ENCODE results near the gene HRH1.

The HRH1 gene

DNA sequence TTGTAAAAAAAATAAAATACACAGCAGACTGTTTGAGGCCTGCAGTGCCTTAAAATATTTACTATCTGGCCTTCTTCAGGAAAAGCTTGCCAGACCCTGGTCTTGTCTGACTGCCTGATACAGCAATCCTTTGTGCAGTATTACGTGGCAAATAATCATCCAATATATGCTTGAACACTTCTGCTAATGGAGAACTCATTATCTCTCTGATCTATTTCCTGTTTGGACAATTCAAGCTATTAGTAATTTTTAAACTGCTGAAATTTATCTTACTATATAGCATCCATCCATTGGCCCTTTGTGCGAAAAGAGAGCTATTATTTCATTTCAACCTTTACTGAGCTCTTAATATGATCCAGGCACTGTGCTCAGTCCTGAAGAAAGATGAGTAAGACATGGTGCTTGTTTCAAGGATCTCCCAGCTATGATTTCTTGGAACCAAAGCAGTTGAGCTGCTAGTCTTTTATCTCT, 133.8 kb downstream of the HRH1 start:
- H3K4me3 ChIP-seq, result no peak overlapping the region
- in situ Hi-C loops (cut with MboI; ENCODE audit: low sequenced_read_pairs), result no loop called here
- no peaks in the 10 kb centered on the region for H3K9me3 ChIP-seq
- H3K27me3 ChIP-seq (ENCODE audit: low read depth), result no peaks in the 10 kb centered on the region
- DNase-seq (ENCODE audit: low spot score in 2 of 2), result no peak
- peaks cover 2% of the 10 kb centered on the region; the same call in 1 of the 2 replicates for H3K4me1 ChIP-seq
- no peaks in the 10 kb centered on the region; the same call in none of the 2 replicates for H3K36me3 ChIP-seq (replicated peaks)

DNA sequence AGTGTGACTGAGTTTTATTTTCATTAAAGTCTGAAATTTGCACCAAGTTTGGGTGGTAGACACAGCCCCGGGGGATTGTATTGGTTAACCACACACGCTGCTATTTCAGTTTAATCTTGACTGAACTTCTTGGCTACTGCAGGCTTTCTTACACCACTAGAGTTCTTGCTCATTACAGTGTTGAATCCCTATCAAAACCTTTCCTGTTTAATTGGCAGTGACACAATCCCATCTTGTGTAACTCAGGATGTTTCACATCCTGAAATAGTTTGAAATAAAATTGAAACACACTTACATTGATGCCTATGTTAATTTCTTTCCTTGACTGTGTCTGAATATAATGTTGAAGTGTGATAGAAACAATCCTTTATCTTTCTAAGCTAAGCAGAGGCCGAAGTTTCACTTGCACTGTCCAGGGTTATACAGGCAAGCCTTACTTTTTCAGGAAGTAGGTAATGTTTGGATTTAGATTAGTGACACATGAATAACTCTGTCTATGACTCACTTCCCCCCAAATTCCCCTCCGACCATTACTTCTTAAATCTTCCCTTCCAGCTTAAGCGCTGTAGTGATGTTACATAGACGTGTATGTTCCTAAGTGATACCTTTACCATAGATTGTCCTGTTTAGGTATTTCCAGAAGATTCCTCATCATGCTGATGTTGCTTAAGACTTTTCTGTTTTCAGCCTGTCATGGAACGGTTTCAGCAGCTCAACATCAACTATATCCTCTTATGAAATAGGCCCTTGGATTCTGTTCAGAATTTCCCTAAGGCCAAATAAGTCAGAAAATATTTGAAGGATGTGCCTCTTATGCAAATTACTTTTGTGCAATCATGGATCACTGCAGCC, 134.7 kb downstream of the HRH1 start:
- no peak overlapping the region for H3K4me3 ChIP-seq
- no peaks in the 10 kb centered on the region for H3K9me3 ChIP-seq
- in situ Hi-C loops (cut with MboI; ENCODE audit: low sequenced_read_pairs), result no loop called here
- H3K4me1 ChIP-seq, result peaks cover 2% of the 10 kb centered on the region; the same call in 1 of the 2 replicates
- no peaks in the 10 kb centered on the region for H3K27me3 ChIP-seq (ENCODE audit: low read depth)
- no peak for DNase-seq (ENCODE audit: low spot score in 2 of 2)
- H3K36me3 ChIP-seq (replicated peaks), result no peaks in the 10 kb centered on the region; the same call in none of the 2 replicates

DNA sequence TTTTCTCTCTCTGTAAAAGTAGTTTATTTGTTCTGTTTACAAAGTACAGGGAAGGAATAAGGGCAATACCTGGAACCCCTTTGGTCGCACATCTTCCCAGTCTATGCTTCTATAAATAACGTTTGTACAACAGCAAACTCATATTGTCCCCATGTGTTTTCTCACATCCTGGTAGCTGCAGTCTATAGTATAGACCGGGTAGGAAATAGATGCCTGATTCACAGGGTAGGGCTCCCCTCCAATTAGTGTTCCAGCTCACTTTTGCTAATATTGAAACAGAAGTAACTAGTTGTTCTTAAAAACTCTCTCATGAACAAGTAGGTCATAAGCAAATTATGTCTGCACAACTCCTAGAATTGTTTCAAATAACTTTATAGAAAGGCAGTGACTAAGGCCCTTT, 135.6 kb downstream of the HRH1 start:
- Histone ChIP-seq H3K27me3 (ENCODE audit: low read depth) (no peaks in the 10 kb centered on the region), H3K9me3 (no peaks in the 10 kb centered on the region), H3K36me3 (replicated peaks) (no peaks in the 10 kb centered on the region; the same call in none of the 2 replicates), H3K4me3 (no peak overlapping the region), H3K4me1 (peaks cover 2% of the 10 kb centered on the region; the same call in 1 of the 2 replicates)
- in situ Hi-C loops (cut with MboI; ENCODE audit: low sequenced_read_pairs), result no loop called here
- no peak for DNase-seq (ENCODE audit: low spot score in 2 of 2)

DNA sequence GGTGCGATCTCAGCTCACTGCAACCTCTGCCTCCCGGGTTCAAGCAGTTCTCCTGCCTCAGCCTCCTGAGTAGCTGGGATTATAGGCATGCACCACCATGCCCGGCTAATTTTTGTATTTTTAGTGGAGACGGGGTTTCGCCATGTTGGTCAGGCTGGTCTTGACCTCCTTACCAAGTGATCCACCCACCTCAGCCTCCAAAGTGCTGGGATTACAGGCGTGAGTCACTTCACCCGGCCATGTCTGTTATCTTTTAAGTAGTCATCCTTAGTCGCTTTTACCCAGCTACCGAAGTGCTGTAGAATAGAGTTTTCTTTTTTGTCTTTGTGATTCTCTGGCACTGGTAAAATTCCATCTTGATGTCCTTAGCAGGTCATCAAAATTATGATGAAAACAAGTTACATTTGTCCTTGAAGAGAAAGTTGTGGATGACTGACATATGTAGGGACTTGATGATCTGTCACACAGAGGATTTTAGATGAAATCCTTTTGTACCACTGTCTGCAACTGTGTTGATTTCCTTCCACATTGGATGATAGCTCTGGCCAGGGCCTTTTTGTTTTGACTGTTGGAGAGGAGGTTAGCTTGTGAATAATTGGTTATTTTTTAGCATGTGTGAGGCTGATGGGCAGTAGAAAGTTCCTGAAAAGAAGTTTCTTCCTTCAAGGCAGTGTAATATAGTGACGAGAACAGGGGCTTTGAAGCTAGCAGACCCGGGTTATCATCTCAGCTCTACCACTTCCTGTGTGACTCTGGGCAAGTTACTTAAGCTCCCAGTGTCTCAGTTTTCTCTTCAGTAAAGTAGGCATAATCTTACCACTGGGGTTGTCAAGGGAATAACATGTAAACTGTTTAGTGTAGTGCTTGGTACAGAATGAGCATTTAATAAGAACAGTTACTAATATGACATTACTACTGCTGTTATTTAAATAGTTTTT, 136.7 kb downstream of the HRH1 start:
- Histone ChIP-seq H3K9me3 (no peaks in the 10 kb centered on the region), H3K27me3 (ENCODE audit: low read depth) (no peaks in the 10 kb centered on the region), H3K36me3 (replicated peaks) (no peaks in the 10 kb centered on the region; the same call in none of the 2 replicates), H3K4me3 (no peak overlapping the region), H3K4me1 (peaks cover 2% of the 10 kb centered on the region; the same call in 1 of the 2 replicates)
- DNase-seq (ENCODE audit: low spot score in 2 of 2), result no peak
- in situ Hi-C loops (cut with MboI; ENCODE audit: low sequenced_read_pairs), result no loop called here

DNA sequence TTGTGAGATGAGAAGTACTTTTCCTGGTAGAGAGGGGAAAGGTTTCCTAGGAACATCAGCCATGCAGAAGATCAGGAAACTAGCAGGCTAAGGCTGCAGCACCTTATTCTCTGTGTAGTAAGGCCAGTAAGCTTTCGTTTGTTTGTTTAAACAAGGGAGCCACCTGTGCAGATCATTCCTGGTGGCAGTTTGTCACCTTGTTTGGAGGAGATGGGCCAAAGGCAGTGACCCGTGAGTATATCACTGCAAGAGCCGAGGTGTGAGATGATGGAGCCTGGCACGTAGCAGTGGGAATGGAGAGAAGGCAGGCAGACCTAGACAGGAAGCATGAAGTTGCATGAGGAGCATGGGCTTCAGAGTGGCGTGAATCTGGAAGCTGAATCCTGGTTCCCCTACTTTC, 137.5 kb downstream of the HRH1 start:
- H3K9me3 ChIP-seq, result no peaks in the 10 kb centered on the region
- H3K4me1 ChIP-seq, result peaks cover 2% of the 10 kb centered on the region; the same call in 1 of the 2 replicates
- no peaks in the 10 kb centered on the region for H3K27me3 ChIP-seq (ENCODE audit: low read depth)
- in situ Hi-C loops (cut with MboI; ENCODE audit: low sequenced_read_pairs), result no loop called here
- H3K4me3 ChIP-seq, result no peak overlapping the region
- no peak for DNase-seq (ENCODE audit: low spot score in 2 of 2)
- H3K36me3 ChIP-seq (replicated peaks), result no peaks in the 10 kb centered on the region; the same call in 1 of the 2 replicates

DNA sequence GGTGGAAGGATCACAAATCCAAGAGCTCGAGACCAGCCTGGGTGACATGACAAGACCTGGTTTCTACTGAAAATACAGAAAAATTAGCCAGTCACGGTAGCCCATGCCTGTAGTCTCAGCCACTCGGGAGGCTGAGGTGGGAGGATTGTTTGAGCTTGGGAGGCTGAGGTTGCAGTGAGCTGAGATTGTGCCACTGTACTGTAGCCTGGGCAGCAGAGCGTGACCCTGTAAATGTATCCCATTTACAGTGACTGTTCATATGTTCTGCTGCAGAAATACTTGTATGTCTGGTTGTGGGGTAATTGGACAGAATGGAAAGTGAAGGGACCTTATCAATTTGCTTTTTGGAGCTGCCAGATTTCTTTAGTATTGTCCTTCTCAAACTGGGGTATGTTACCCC, 142.8 kb downstream of the HRH1 start:
- no peak overlapping the region for H3K4me3 ChIP-seq
- in situ Hi-C loops (cut with MboI; ENCODE audit: low sequenced_read_pairs), result no loop called here
- H3K4me1 ChIP-seq, result no peaks in the 10 kb centered on the region
- peaks cover 12% of the 10 kb centered on the region; the same call in 1 of the 2 replicates for H3K36me3 ChIP-seq (replicated peaks)
- no peaks in the 10 kb centered on the region for H3K9me3 ChIP-seq
- DNase-seq (ENCODE audit: low spot score in 2 of 2), result no peak
- no peaks in the 10 kb centered on the region for H3K27me3 ChIP-seq (ENCODE audit: low read depth)

DNA sequence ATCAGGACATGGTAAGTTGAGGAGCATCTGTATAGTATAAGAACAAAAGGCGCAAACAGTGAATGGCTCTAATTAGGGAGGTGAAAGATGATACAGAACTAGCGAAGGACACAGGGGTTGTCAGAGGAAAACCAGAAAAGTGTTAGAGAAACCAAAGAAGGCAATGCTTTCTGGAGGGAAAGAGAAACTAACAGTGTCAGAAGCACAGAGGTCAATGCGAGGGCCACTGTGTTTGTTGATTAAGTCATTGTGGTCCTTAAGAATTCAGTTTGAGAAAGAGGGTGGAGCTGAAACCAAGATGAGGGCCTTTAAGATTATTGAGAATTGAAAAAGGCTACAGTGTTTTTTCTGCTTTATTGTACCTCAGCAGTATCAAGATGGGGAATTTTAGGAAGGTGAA, 146.7 kb downstream of the HRH1 start:
- Histone ChIP-seq H3K4me3 (no peak overlapping the region), H3K27me3 (ENCODE audit: low read depth) (no peaks in the 10 kb centered on the region), H3K4me1 (no peaks in the 10 kb centered on the region), H3K36me3 (replicated peaks) (peaks cover 20% of the 10 kb centered on the region), H3K9me3 (no peaks in the 10 kb centered on the region)
- DNase-seq (ENCODE audit: low spot score in 2 of 2), result no peak
- in situ Hi-C loops (cut with MboI; ENCODE audit: low sequenced_read_pairs), result no loop called here

DNA sequence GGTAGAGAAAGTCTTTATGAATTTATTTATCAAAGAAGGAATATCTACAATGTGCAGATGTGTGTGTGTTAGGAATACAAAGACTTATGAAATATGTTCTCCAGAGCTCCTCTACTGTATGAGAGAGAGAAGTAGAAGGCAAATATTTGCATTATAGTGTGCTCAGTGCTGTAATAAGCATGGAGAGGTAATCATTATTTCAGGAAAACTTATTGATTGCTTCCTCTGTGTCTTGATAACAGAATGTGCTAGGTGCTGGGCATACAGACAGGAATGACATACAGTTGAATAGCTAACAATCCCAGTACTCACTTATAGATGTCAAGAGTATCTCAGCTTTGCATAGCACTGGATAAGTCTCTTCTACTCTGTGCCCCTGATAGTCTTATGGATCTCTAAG, 148.2 kb downstream of the HRH1 start:
- Histone ChIP-seq H3K4me1 (no peaks in the 10 kb centered on the region), H3K27me3 (ENCODE audit: low read depth) (no peaks in the 10 kb centered on the region), H3K9me3 (no peaks in the 10 kb centered on the region), H3K4me3 (no peak overlapping the region), H3K36me3 (replicated peaks) (peaks cover 26% of the 10 kb centered on the region)
- DNase-seq (ENCODE audit: low spot score in 2 of 2), result no peak
- in situ Hi-C loops (cut with MboI; ENCODE audit: low sequenced_read_pairs), result no loop called here

DNA sequence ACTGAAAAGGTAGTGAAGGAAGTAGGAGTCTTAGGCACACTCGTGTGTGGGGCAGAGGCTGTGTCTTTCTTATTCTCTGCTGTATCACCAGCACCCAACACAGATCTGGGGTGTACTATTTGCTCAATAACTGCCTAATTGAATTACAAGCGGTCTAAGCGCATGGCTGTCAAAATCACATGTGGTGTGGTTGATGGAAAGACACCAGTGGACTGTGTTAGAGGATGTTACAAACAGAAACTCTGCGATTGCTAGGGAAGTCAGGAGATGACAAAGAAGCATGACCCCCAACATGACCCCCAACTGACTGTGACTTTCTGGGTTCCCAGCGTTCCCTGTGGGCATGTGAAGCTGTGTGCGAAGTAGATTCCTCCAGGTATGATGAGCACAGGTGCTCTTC, 149.9 kb downstream of the HRH1 start:
- no peak for DNase-seq (ENCODE audit: low spot score in 2 of 2)
- Histone ChIP-seq H3K36me3 (replicated peaks) (peaks cover 24% of the 10 kb centered on the region), H3K4me1 (no peaks in the 10 kb centered on the region), H3K9me3 (no peaks in the 10 kb centered on the region), H3K27me3 (ENCODE audit: low read depth) (no peaks in the 10 kb centered on the region), H3K4me3 (no peak overlapping the region)
- in situ Hi-C loops (cut with MboI; ENCODE audit: low sequenced_read_pairs), result no loop called here

DNA sequence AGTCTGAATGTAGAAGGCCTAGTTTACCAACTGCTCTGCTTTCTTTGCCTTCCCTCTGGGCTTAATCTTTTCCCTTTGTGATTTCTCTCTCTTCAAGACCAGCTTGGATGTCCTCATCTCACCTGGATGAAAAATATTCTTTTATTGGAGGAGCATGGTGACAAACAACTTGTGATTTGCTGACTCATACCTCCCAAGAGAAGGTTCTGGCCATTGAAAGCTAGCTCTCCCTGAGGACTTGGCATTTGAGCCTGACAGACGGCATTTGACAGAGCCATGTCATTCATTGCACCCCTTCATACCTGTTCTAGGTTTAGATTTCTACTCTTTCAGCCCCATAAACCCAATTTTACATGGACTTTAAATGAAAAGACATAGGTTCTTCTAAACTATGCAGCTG, 151.2 kb downstream of the HRH1 start:
- Histone ChIP-seq H3K9me3 (no peaks in the 10 kb centered on the region), H3K4me1 (no peaks in the 10 kb centered on the region), H3K36me3 (replicated peaks) (peaks cover 27% of the 10 kb centered on the region), H3K4me3 (no peak overlapping the region), H3K27me3 (ENCODE audit: low read depth) (no peaks in the 10 kb centered on the region)
- no peak for DNase-seq (ENCODE audit: low spot score in 2 of 2)
- in situ Hi-C loops (cut with MboI; ENCODE audit: low sequenced_read_pairs), result no loop called here

DNA sequence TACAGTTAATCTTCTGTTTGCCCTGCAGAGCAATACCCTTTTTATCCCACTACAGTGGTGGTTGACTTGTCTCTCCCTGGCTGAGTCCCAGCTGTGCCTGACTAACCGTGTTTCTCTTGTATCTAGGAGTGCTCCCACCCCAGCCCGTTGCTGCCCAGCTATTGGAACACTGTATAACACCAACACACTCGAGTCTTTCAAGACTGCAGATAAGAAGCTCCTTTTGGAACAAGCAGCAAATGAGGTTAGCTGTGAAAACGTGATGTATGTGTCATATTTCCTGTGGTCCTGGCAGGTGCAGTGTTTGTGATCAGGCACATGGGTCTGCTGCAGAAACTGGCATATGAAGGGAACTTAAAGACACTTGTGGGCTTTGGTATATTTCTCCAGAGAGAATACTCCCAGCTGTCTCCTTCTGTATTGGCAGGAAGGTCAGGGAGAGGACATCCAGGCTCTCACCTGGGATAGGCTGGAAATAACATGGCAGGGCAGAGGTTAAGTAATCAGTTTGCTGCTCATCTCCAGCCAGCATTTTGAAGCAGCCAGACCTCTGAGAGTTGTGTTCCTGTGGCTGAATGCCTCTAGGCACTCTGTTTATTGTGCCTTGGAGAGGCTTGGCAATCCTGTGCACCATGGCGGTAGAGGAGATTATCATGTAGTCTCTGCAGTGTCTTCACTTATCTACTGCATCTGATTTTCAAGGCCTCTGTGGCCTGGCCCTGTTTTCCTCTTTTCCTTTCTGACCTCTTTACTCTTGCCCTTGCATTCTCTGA, 152.7 kb downstream of the HRH1 start:
- no peaks in the 10 kb centered on the region for H3K27me3 ChIP-seq (ENCODE audit: low read depth)
- peaks cover 30% of the 10 kb centered on the region for H3K36me3 ChIP-seq (replicated peaks)
- DNase-seq (ENCODE audit: low spot score in 2 of 2), result no peak
- no peak overlapping the region for H3K4me3 ChIP-seq
- H3K4me1 ChIP-seq, result no peaks in the 10 kb centered on the region
- in situ Hi-C loops (cut with MboI; ENCODE audit: low sequenced_read_pairs), result no loop called here
- H3K9me3 ChIP-seq, result no peaks in the 10 kb centered on the region

DNA sequence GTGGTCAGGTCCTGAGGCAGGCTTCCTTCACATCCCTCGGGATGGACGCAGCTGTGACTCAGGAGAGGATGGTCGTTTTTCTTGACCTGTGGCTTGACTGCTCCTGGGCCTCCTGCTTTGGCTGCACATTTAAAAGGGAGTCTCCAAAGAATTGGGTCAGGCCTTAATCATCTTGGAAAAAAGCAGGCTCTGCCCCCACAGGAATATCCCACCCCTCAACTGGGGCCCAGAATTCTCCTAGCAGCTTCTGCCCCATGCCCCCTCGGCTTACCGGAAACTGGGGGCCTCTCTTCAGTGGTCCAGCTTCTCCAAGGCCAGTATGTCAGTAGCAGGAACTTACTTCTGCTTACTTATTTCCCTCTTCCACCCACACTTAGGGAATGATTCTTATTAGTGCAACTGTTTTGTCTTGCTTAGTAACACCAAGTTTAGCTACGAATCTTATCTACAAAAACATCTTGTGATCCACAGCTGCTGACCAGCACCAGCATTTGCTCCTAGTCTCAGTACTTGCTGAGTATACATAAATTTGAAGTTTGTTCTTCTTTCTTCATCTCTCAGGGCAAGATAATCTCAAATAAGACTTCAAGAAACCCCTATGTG, 153.6 kb downstream of the HRH1 start:
- H3K4me1 ChIP-seq, result no peaks in the 10 kb centered on the region
- in situ Hi-C loops (cut with MboI; ENCODE audit: low sequenced_read_pairs), result no loop called here
- no peak for DNase-seq (ENCODE audit: low spot score in 2 of 2)
- H3K36me3 ChIP-seq (replicated peaks), result peaks cover 27% of the 10 kb centered on the region
- H3K9me3 ChIP-seq, result no peaks in the 10 kb centered on the region
- H3K4me3 ChIP-seq, result no peak overlapping the region
- no peaks in the 10 kb centered on the region for H3K27me3 ChIP-seq (ENCODE audit: low read depth)

DNA sequence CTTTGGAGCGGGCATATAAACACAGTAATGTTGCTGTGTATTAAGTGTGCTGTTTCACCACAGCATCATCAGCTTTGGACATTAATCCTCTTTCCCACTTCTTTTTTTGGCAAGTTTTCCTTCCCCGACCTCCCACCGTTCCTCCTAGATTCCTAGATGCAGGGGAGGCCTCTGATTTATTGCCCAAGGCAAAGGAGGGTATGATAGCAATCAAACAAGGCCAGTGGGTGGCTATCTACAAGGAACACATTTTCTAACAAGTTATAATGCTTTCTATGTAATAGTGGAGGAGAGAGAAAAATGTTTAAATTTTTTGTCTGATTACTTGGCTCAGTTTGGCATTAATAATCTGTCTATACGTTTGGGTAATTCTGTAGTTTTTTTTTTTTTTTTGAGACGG, 156.0 kb downstream of the HRH1 start:
- Histone ChIP-seq H3K4me3 (no peak overlapping the region), H3K27me3 (ENCODE audit: low read depth) (no peaks in the 10 kb centered on the region), H3K4me1 (no peaks in the 10 kb centered on the region), H3K36me3 (replicated peaks) (peaks cover 22% of the 10 kb centered on the region), H3K9me3 (no peaks in the 10 kb centered on the region)
- in situ Hi-C loops (cut with MboI; ENCODE audit: low sequenced_read_pairs), result no loop called here
- no peak for DNase-seq (ENCODE audit: low spot score in 2 of 2)
